Measurements from ENCODE around the gene PLA2R1.
A peak's percentile ranks its signal among the peaks of the same experiment; 100 is the strongest.

The PLA2R1 gene

DNA sequence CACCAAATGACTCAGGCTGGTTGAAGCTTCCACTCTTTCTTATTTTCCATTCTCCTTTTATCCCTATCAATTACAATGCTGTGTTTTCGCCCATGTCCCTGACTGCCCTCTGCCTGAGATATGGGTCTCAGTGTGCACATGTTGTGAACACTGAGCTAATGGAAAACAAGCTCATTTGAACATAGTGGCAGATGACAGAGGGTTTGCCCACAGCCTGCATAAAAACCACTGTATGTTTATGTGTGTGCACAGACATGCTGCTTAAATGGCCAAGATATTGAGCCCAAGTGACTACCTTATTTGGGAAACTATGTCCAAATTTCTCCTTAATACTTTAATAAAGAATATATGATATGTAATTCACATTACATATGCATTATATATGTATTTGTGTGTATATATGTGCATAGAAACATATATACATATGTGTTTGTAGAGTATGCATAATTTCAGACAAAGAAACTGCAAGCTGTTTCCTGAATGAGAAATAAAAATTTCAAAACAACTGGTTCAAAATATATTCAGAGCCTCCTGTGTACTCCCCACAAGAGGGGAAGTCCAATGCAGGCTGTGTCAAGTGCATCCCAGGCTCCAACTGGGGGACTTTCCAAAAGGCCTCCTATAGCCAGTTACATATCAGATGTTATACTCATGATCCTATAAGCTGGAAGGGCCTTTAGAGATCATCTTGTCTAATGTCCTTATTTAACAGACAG is 171.7 kb downstream of the PLA2R1 start:
- peak overlapping the region; percentile 55 for H3K4me2 ChIP-seq (ENCODE audit: low read length)
- peak overlapping the region; percentile 24 for H3K4me3 ChIP-seq (ENCODE audit: low read length)
- H3K36me3 ChIP-seq (ENCODE audit: control insufficient read depth, low read length), result no peaks in the 10 kb centered on the region

DNA sequence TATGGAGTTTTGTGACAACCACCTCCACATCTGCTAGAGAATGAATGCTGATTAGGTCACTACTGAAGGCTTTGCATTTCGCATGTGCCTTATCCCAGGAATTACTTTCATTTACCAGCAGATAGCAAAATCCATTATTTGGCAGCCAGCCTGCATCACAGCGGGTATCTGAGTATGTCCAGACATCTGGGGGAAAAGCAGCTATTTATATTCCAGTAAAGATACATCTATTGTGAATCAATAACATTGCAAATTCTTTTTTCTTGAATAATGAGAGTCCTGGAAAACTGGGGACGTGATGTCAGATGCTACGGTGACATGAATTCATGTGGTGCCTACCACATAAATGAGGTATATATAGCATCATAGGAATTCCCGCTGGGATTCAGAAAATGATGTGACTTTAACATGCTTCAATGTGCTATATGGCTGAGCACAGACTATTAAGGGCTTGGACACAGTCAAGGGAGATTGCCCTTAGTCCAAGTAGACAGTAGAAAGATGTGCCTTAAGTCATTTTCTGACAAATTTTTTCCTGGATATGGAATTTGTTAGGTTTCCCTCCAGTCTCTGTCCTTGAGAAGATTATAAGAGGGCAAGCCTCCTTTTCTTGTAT is 180.2 kb downstream of the PLA2R1 start:
- H3F3A ChIP-seq (ENCODE audit: control insufficient read depth, insufficient read depth), result no peaks in the 10 kb centered on the region
- no peaks in the 10 kb centered on the region for H3K79me2 ChIP-seq (ENCODE audit: control insufficient read depth, low read length)
- no peak overlapping the region for H3K4me3 ChIP-seq (ENCODE audit: low read length)
- no peaks in the 10 kb centered on the region for H3K36me3 ChIP-seq (ENCODE audit: control insufficient read depth, low read length)
- no peaks in the 10 kb centered on the region for H3K4me1 ChIP-seq (ENCODE audit: control insufficient read depth, low read length)
- no peaks in the 10 kb centered on the region for H4K20me1 ChIP-seq (ENCODE audit: control insufficient read depth, insufficient read depth, low read depth, low read length)
- no peaks in the 10 kb centered on the region for H3K27me3 ChIP-seq (ENCODE audit: control insufficient read depth, low read length)
- H3K9me2 ChIP-seq (replicated peaks; ENCODE audit: control insufficient read depth, low read length), result no peaks in the 10 kb centered on the region
- no peaks in the 10 kb centered on the region for H3K9me3 ChIP-seq (ENCODE audit: control insufficient read depth, insufficient read depth, low read length)
- TF ChIP-seq, protein P1, sequence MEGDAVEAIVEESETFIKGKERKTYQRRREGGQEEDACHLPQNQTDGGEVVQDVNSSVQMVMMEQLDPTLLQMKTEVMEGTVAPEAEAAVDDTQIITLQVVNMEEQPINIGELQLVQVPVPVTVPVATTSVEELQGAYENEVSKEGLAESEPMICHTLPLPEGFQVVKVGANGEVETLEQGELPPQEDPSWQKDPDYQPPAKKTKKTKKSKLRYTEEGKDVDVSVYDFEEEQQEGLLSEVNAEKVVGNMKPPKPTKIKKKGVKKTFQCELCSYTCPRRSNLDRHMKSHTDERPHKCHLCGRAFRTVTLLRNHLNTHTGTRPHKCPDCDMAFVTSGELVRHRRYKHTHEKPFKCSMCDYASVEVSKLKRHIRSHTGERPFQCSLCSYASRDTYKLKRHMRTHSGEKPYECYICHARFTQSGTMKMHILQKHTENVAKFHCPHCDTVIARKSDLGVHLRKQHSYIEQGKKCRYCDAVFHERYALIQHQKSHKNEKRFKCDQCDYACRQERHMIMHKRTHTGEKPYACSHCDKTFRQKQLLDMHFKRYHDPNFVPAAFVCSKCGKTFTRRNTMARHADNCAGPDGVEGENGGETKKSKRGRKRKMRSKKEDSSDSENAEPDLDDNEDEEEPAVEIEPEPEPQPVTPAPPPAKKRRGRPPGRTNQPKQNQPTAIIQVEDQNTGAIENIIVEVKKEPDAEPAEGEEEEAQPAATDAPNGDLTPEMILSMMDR (IDR thresholded peaks at IDR 0.05; ENCODE audit: low read depth, low read length, poor library complexity, severe bottlenecking), result no peak
- TF ChIP-seq EZH2phosphoT487 (IDR thresholded peaks at IDR 0.05; ENCODE audit: borderline replicate concordance, low read length), result no peak
- H3K27ac ChIP-seq (ENCODE audit: low read depth, low read length), result no peak overlapping the region
- H3K4me2 ChIP-seq (ENCODE audit: low read length), result no peak overlapping the region

More for the DNA sequence above, 171.7 kb downstream of the PLA2R1 start:
- H3K27me3 ChIP-seq (ENCODE audit: control insufficient read depth, low read length), result no peaks in the 10 kb centered on the region
- H4K20me1 ChIP-seq (ENCODE audit: control insufficient read depth, insufficient read depth, low read depth, low read length), result no peaks in the 10 kb centered on the region
- H3K9me2 ChIP-seq (replicated peaks; ENCODE audit: control insufficient read depth, low read length), result no peaks in the 10 kb centered on the region
- H3K4me1 ChIP-seq (ENCODE audit: control insufficient read depth, low read length), result peaks cover 61% of the 10 kb centered on the region
- H3K27ac ChIP-seq (ENCODE audit: low read depth, low read length), result peak overlapping the region; percentile 14; the same call in 1 of the 2 replicates
- no peaks in the 10 kb centered on the region for H3F3A ChIP-seq (ENCODE audit: control insufficient read depth, insufficient read depth)
- H3K79me2 ChIP-seq (ENCODE audit: control insufficient read depth, low read length), result no peaks in the 10 kb centered on the region
- TF ChIP-seq, protein P1 (IDR thresholded peaks at IDR 0.05; ENCODE audit: low read depth, low read length, poor library complexity, severe bottlenecking), result no peak
- TF ChIP-seq EZH2phosphoT487 (IDR thresholded peaks at IDR 0.05; ENCODE audit: borderline replicate concordance, low read length), result no peak
- H3K9me3 ChIP-seq (ENCODE audit: control insufficient read depth, insufficient read depth, low read length), result no peaks in the 10 kb centered on the region
